Measurements from ENCODE around the gene SETD5.

SETD5 gene

DNA sequence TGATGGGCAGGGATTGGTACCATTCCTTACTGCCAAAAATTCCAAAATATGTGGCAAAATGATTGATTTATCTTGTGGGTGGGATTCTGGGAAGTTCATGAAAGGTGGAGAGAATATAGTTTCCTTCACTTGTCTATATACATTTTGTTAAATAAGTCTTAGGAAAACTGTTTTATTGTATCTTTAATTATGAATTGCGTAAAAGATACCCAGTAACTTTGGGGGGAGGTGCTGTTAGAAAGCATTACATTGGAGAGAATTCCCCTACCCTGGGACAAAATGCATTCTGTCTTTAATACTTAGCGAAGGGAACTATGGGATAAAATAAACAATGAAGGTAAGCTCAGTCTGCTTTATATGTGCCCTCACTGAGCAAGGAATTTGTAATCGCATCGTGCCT lies 4.6 kb downstream of the SETD5 start:
- H3K9me3 Mint-ChIP-seq, result no peaks in the 10 kb centered on the region
- peak overlapping the region; percentile 76 to 81 (median 80) for H3K27ac Mint-ChIP-seq
- peaks cover 65% of the 10 kb centered on the region for H3K4me1 Mint-ChIP-seq
- peaks cover 3% of the 10 kb centered on the region for H3K36me3 Mint-ChIP-seq (ENCODE audit: low read depth)
- H3K27me3 Mint-ChIP-seq (ENCODE audit: low read depth), result no peaks in the 10 kb centered on the region
- TF ChIP-seq, protein P1, sequence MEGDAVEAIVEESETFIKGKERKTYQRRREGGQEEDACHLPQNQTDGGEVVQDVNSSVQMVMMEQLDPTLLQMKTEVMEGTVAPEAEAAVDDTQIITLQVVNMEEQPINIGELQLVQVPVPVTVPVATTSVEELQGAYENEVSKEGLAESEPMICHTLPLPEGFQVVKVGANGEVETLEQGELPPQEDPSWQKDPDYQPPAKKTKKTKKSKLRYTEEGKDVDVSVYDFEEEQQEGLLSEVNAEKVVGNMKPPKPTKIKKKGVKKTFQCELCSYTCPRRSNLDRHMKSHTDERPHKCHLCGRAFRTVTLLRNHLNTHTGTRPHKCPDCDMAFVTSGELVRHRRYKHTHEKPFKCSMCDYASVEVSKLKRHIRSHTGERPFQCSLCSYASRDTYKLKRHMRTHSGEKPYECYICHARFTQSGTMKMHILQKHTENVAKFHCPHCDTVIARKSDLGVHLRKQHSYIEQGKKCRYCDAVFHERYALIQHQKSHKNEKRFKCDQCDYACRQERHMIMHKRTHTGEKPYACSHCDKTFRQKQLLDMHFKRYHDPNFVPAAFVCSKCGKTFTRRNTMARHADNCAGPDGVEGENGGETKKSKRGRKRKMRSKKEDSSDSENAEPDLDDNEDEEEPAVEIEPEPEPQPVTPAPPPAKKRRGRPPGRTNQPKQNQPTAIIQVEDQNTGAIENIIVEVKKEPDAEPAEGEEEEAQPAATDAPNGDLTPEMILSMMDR (IDR thresholded peaks at IDR 0.05; ENCODE audit: unreplicated experiment in 3 of 3), result no peak
- peak overlapping the region; percentile 62 to 73 (median 71) for H3K4me3 Mint-ChIP-seq

DNA sequence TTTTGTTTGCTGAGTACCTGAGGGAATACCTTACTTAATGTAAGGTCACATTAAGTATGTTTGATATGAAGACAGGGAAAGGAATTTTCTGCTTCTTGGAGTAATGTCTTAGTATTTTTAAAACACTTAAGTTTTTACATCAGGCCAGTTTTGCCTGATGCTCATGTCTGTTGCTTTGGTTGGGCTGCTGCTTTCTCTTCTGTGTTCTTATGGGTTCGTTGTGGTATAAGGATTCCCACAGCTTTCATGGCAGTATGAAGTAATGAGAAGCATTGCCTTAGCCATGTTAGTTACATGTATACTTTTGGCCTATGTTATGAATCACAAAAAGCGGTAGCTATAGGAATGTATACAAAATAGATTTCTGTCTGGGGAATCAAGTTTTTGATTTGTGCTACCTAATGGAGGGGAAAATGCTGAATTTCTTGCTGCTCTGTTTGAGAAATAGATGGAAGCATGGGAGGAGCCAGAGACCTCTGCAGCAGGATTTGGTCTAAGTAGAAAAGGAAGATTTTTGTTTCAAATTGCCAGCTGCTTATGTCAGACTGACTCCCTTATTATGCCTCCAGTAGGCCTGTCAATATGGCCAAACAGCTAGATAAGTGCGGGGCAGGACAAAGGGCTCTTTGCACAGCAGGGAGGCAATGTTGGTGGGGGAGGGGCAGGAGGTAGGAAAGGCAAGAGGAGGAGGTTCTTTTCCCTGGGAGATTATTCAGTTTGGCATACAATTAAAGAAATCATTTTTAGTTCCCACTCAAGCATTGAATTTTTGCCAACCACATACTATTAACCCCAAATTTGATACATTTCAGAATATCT lies 5.2 kb downstream of the SETD5 start:
- H3K27ac Mint-ChIP-seq, result peak overlapping the region; percentile 76 to 81 (median 80)
- H3K4me3 Mint-ChIP-seq, result peak overlapping the region; percentile 62 to 73 (median 71)
- peaks cover 70% of the 10 kb centered on the region for H3K4me1 Mint-ChIP-seq
- H3K36me3 Mint-ChIP-seq (ENCODE audit: low read depth), result peaks cover 7% of the 10 kb centered on the region
- H3K9me3 Mint-ChIP-seq, result no peaks in the 10 kb centered on the region
- TF ChIP-seq, protein P1 (IDR thresholded peaks at IDR 0.05; ENCODE audit: unreplicated experiment in 3 of 3), result no peak
- no peaks in the 10 kb centered on the region for H3K27me3 Mint-ChIP-seq (ENCODE audit: low read depth)

DNA sequence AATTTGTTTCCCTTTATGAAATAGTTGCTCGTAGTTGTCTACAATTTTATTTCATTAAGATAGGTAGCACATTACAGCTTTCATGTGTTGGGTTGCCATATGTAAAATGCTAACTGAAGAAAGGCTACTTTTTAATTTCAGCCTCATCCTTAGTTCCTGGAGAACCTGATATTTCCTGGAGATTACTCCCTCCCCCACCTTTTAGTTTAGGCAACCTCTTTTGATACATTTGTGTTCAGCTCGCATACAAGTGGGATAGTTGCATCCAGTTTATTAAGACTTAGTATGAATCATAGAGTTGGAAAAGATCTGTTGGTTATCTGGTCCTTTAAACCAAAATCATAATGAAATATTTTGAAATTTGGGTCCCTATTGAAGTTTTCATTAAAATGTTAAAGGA lies 6.0 kb downstream of the SETD5 start:
- Mint-ChIP-seq H3K9me3 (no peaks in the 10 kb centered on the region), H3K4me1 (peaks cover 72% of the 10 kb centered on the region), H3K4me3 (no peak overlapping the region), H3K27ac (peak overlapping the region in 2 of 3 experiments; percentile 76 to 81), H3K36me3 (ENCODE audit: low read depth) (peaks cover 12% of the 10 kb centered on the region), H3K27me3 (ENCODE audit: low read depth) (no peaks in the 10 kb centered on the region)
- TF ChIP-seq, protein P1 (IDR thresholded peaks at IDR 0.05; ENCODE audit: unreplicated experiment in 3 of 3), result no peak

DNA sequence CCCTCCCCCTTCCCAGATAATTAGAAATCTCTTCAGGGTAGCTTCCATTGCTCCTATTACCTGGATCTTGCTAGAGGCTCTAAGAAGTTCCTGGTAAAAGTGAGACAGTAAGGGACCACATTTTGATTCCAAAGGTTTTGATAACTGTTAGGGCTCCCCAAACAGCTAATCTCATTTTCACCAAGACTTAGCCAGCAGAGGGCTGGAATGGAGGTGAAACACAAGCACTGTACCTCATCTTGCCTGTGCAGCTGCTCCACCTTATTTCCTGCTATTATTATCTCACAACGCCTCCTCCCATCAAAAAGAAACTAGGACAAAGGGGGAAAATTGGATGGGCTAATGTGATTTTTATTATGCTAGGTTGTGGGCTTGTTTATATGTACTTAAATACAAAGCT lies 7.3 kb downstream of the SETD5 start:
- H3K27ac Mint-ChIP-seq, result peak overlapping the region; percentile 41 to 75 (median 46)
- TF ChIP-seq, protein P1 (IDR thresholded peaks at IDR 0.05; ENCODE audit: unreplicated experiment in 3 of 3), result no peak
- no peaks in the 10 kb centered on the region for H3K27me3 Mint-ChIP-seq (ENCODE audit: low read depth)
- H3K9me3 Mint-ChIP-seq, result peaks cover under 1% of the 10 kb centered on the region
- H3K4me3 Mint-ChIP-seq, result peak overlapping the region; percentile 8 to 51 (median 12)
- peaks cover 24% of the 10 kb centered on the region for H3K36me3 Mint-ChIP-seq (ENCODE audit: low read depth)
- peaks cover 81% of the 10 kb centered on the region for H3K4me1 Mint-ChIP-seq

DNA sequence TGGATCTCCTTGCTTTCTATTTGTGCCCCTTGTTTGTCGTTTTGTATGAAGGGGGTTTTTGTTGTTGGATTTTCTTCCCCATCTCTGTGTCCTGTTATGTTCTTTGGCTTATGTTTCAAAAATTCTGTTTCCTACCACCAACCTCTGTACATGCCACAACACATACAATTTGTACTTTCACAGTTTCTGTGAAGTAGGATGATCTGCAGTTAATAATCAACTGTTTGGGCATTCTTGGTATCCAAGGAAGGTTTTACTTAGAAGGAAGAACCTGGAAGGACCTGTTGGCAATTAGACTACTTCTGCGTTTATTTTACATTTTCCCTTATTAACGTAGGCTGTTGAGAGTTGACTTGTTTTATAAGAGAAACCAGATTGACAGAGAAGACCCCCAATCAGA lies 8.3 kb downstream of the SETD5 start:
- H3K9me3 Mint-ChIP-seq, result peaks cover 7% of the 10 kb centered on the region
- peaks cover 74% of the 10 kb centered on the region for H3K4me1 Mint-ChIP-seq
- H3K27me3 Mint-ChIP-seq (ENCODE audit: low read depth), result no peaks in the 10 kb centered on the region
- H3K4me3 Mint-ChIP-seq, result peak overlapping the region; percentile 18 to 35 (median 35)
- H3K36me3 Mint-ChIP-seq (ENCODE audit: low read depth), result peaks cover 34% of the 10 kb centered on the region
- TF ChIP-seq, protein P1 (IDR thresholded peaks at IDR 0.05; ENCODE audit: unreplicated experiment in 3 of 3), result no peak
- H3K27ac Mint-ChIP-seq, result peak overlapping the region; percentile 31 to 70 (median 57)

All from nephron (organoid).